Heart right ventricle (tissue), 16 donors: ENCODE results near the gene GALNT5. TPM values are rescaled to one million over a fixed set of nuclear protein-coding genes. Genes with fewer than 3 reads are reported as not detected.

Source experiments
- ATAC-seq, 8 donors: fragments of 200-7000 bp; cut with Tn5 transposase; one replicate each; pipeline ENCODE4 v1.9.1; 2020; ENCODE audit warnings: mild to moderate bottlenecking in 8 of 8, moderate library complexity in 8 of 8, moderate number of reproducible peaks in 1 of 8
- DNase-seq, 2 donors: peaks; one replicate each; pipeline ENCODE4 v3.0.0-alpha.2; 2020
- H3K27ac ChIP-seq, 10 donors: fragments of 200-600 bp; sonication (generic) in 2 of 10; one replicate each; pipeline versions ENCODE4 v1.5.0 to v1.8.0; 2020 to 2022; ENCODE audit warnings: mild to moderate bottlenecking in 3 of 10
- H3K27me3 ChIP-seq, 7 donors: fragments of 200-600 bp; one replicate each; pipeline ENCODE4 v1.8.0; 2021 to 2022; ENCODE audit warnings: mild to moderate bottlenecking in 2 of 7
- H3K36me3 ChIP-seq, 9 donors: fragments of 200-600 bp; sonication (generic) in 1 of 9; one replicate each; pipeline versions ENCODE4 v1.5.0 to v1.8.0; 2020 to 2022; ENCODE audit warnings: mild to moderate bottlenecking in 2 of 9
- H3K4me1 ChIP-seq, 9 donors: fragments of 200-600 bp; sonication (generic) in 1 of 9; one replicate each; pipeline versions ENCODE4 v1.5.0 to v1.8.0; 2020 to 2022; ENCODE audit warnings: mild to moderate bottlenecking in 4 of 9
- H3K4me3 ChIP-seq, 10 donors: fragments of 200-600 bp; sonication (generic) in 2 of 10; one replicate each; pipeline versions ENCODE4 v1.5.0 to v1.8.0; 2020 to 2022; ENCODE audit warnings: mild to moderate bottlenecking in 7 of 10, moderate library complexity in 2 of 10
- H3K9me3 ChIP-seq, 11 donors: fragments of 200-600 bp in 10 of 11; sonication (generic) in 2 of 11; one replicate each; pipeline versions ENCODE4 v1.5.0 to v1.8.0; 2013 to 2022; ENCODE audit warnings: mild to moderate bottlenecking in 2 of 11, control low read depth in 1 of 11, moderate library complexity in 1 of 11
- CTCF ChIP-seq, 9 donors: fragments of 200-600 bp; sonication (generic) in 2 of 9; IDR thresholded peaks; one replicate each; pipeline versions ENCODE4 v1.5.0 to v1.8.0; 2021 to 2022; ENCODE audit warnings: antibody characterized with exemption in 9 of 9, mild to moderate bottlenecking in 5 of 9, moderate library complexity in 1 of 9
- WGBS, 2 donors: extraction: QIAGEN DNeasy Blood & Tissue Kit; methylation state at CpG; one replicate each; pipeline ENCODE4 v1.1.7; 2013; ENCODE audit warnings: inconsistent platforms in 1 of 2; 5-methylcytosine and 5-hydroxymethylcytosine counted together
- intact Hi-C, 10 donors: fragments of 100-400 bp; cut with DNase I; formaldehyde crosslinking; loops; one replicate each; pipeline versions ENCODE4 v1.11.1 to v1.14.2; 2022
- polyA plus RNA-seq, 2 donors: library from polyadenylated mRNA; stranded (reverse); fragments of 200-250 nt; gene quantifications; one replicate each; pipeline ENCODE4 v1.2.3, GENCODE V29; 2013
- total RNA-seq, 10 donors: library from RNA; stranded (reverse); fragmentation: NEBNext Ultra II Directional in 3 of 10; extraction: Animal tissue kit (Norgen Biotek cat#: 25700) in 3 of 10; gene quantifications; one replicate each; pipeline versions ENCODE4 v1.2.1 to v1.2.4, GENCODE V29; 2021 to 2023
- donor health status: Arrhythmogenic right ventricular cardiomyopathy.
- donor health status: ischemic (EF 13 %, LVEDD 7.1; RV severe dilation, severe dysfunction).
- donor health status: healthy with polysubstance abuse.
- donor health status: DM: no; HTN: yes; CAD: no.
- donor health status: DM: no; HTN: no; CAD: no.
- donor health status: ischemic (EF 25% LVEDD 6.9; RV normal size, moderate dysfunction).
- donor health status: ischemic (EF 25% LVEDD 5.7; RV mildly dilated, moderate dysfunction).
- donor health status: healthy.
- donor health status: DM: yes; HTN: yes; CAD: no.
- donor health status: Ischemic cardiomyopathy.
- donor health status: ischemic (EF 35%, LVEDD 5.7; RV mildly dilated, moderate dysfunction).
- donor health status: nonischemic (EF 11% LVEDD 7.7; RV severe dilation, severe dysfunction).
- donor health status: DM: yes; HTN: yes; CAD: no.
- donor health status: PGD.
- donor health status: ischemic (EF 29% LVEDD 5.4; RV normal size, mild dysfunction).
- donor health status: nonischemic (EF 23%, LVEDD 6.1; RV moderate dilation, normal function).

GALNT5 gene
- total and polyA plus RNA-seq, 12 donors = 0.06 to 0.74 (median 0.23) TPM; not detected in 1

DNA sequence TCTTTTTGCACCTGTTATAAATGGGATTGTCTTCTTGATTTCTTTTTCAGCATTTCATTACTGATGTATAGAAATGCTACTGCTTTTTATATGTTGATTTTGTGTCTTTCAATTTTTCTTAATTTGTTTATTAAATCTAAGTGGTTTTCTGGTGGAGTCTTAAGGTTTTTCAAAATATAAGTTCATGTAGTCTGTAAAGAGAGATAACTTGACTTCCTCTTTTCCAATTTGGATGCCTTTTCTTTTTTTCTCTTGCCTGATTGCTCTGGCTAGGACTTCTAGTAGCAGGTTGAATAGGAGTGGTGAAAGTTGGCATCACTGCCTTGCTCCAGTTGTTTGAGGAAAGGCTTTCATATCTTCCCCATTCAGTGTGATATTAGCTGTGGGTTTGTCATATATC lies 28.6 kb upstream of the GALNT5 start:
- DNase-seq (no peak), ATAC-seq (no peak)
- Histone ChIP-seq H3K27me3 (no peaks in the 10 kb centered on the region), H3K36me3 (no peaks in the 10 kb centered on the region), H3K4me3 (no peak overlapping the region), H3K9me3 (no peaks in the 10 kb centered on the region), H3K4me1 (no peaks in the 10 kb centered on the region), H3K27ac (no peak overlapping the region)
- intact Hi-C loops = no loop called here
- TF ChIP-seq CTCF (IDR thresholded peaks at IDR 0.05) = no peak

GRCh38 chr2:157229572-157229971 lies 27.9 kb upstream of the GALNT5 start:
- H3K4me3 ChIP-seq = no peak overlapping the region
- H3K4me1 ChIP-seq = no peaks in the 10 kb centered on the region
- H3K27ac ChIP-seq = no peak overlapping the region
- WGBS, 2 donors = 81 to 84% methylated on average over 2 of the region's 2 CpGs
- no peaks in the 10 kb centered on the region for H3K9me3 ChIP-seq
- H3K36me3 ChIP-seq = no peaks in the 10 kb centered on the region
- ATAC-seq = no peak
- H3K27me3 ChIP-seq = no peaks in the 10 kb centered on the region
- intact Hi-C loops = no loop called here
- no peak for TF ChIP-seq CTCF (IDR thresholded peaks at IDR 0.05)
- no peak for DNase-seq

GRCh38 chr2:157231476-157231875 lies 26.0 kb upstream of the GALNT5 start:
- ATAC-seq = no peak
- no peaks in the 10 kb centered on the region for H3K9me3 ChIP-seq
- no peaks in the 10 kb centered on the region for H3K4me1 ChIP-seq

DNA sequence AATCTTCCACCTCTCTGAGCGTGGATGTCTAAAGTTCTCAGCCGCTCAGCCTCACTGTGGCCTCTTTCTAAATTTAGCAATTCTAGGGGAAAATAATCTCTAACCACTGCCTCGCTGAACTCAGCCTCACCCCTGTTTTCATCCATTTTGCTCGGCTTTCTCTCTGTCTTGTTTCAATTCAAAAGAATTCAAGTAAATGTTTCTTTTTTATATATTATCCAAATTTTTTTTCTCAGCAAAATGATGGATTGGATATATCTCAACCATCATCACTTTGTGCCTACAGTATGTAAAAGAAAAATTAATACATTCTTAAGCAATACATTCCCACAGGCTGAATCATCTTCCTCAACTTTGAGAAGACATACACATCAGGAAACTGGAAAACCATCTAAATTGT lies 24.0 kb upstream of the GALNT5 start:
- TF ChIP-seq CTCF (IDR thresholded peaks at IDR 0.05) = no peak
- intact Hi-C loops = no loop called here
- DNase-seq (no peak), ATAC-seq (no peak)
- no peak overlapping the region for H3K27ac ChIP-seq
- WGBS, 2 donors = 54 to 55% methylated on average over 4 of the region's 4 CpGs
- H3K9me3 ChIP-seq = no peaks in the 10 kb centered on the region
- no peak overlapping the region for H3K4me3 ChIP-seq
- no peaks in the 10 kb centered on the region for H3K4me1 ChIP-seq
- H3K27me3 ChIP-seq = no peaks in the 10 kb centered on the region
- H3K36me3 ChIP-seq = no peaks in the 10 kb centered on the region

More at GRCh38 chr2:157231476-157231875, 26.0 kb upstream of the GALNT5 start:
- no peak for DNase-seq
- H3K27me3 ChIP-seq = no peaks in the 10 kb centered on the region
- H3K27ac ChIP-seq = no peak overlapping the region
- no peaks in the 10 kb centered on the region for H3K36me3 ChIP-seq
- no peak for TF ChIP-seq CTCF (IDR thresholded peaks at IDR 0.05)
- intact Hi-C loops = no loop called here
- no peak overlapping the region for H3K4me3 ChIP-seq

- DNase-seq = no peak
- no peak for ATAC-seq
- WGBS, 2 donors = 87% methylated on average over 2 of the region's 2 CpGs
- no peak overlapping the region for H3K27ac ChIP-seq
- H3K4me3 ChIP-seq = no peak overlapping the region
- H3K4me1 ChIP-seq = no peaks in the 10 kb centered on the region
- TF ChIP-seq CTCF (IDR thresholded peaks at IDR 0.05) = no peak
- H3K27me3 ChIP-seq = no peaks in the 10 kb centered on the region
- no peaks in the 10 kb centered on the region for H3K9me3 ChIP-seq
- intact Hi-C loops = no loop called here
- H3K36me3 ChIP-seq = no peaks in the 10 kb centered on the region
These were observed 21.1 kb upstream of the GALNT5 start for GRCh38 chr2:157236404-157236803.
